Bronchial smooth muscle cell (primary cell): ENCODE data around the gene FAM131B. TPM values are rescaled to one million over a fixed set of nuclear protein-coding genes. Genes with fewer than 3 reads are reported as not detected.

Experiments
- total RNA-seq: library from RNA; depleted of rRNA; stranded (reverse); fragments of >200 nt; gene quantifications from 2 replicates; pipeline ENCODE4 v1.2.1, GENCODE V29; 2014

Gene FAM131B
- total RNA-seq = 4.6 and 8.2 TPM in 2 replicates

DNA sequence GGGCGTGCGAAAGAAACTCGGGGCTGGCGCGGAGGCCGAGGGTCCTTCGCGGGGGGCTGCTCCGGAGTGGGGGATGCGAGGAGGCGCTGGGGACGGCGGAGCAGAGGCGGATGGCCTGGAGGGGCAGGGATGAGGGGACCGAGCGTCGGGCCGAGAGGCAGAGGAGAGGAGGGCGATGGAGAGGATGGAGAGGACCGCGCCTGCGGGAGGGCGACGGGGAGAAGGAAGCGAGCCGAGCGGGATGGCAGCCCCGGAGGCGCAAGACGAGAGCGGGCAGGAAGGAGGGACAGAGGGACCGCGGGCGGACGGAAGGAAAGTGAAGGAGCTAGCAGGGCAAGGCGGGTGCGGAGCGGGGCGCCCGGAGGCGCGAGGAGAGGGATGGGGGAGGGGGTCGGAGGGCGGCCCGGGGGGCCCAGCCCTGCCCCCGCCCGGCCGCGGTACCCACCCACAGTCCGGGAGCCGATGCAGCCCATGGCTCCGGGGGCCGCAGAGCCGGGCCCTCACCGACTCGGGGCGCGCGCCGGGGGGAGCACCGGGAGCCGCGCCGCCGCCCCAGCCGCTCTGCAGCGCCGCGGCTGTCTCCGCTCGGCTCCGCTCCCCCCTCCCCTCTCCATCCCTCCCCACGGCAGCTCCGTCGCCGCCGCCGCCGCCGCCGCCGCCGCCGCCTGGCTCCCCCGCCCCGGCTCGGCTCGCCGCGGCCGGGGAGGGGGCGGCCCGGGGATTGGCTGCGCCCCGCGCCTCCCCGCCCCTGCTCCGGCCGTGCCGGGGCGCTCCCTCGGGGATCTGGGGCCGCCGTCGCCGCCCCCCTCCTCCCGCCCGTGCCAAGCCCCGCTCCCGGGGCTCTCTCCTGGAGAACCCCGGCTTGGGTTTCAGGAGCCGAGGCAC, at the start of gene FAM131B:
Gene FAM131B (minus strand): TSS at position 583 of the 885 bp plus-strand sequence. CDS start 110 bp downstream, at position 473.

GRCh38 chr7:143408686-143409561, 46.4 kb upstream of the FAM131B start, which contains the start of gene EPHA1:
TSS of gene EPHA1 (minus strand) at chr7:143408856. CDS start at chr7:143408805, 51 bp downstream.

GRCh38 chr7:143380646-143381426, 18.3 kb upstream of the FAM131B start, which contains the start of gene ZYX:
TSS of gene ZYX (plus strand) at chr7:143381345. CDS start at chr7:143381572, 227 bp downstream.

GRCh38 chr7:143315776-143316175, 46.7 kb downstream of the FAM131B start, which contains the start of gene CLCN1:
TSS of gene CLCN1 (plus strand) at chr7:143316111. CDS start at chr7:143316213, 102 bp downstream.

Other genes with a start within 250 kb of the FAM131B start
- gene PIP, start 230.6 kb downstream of the FAM131B start, total RNA-seq = not detected in 2 replicates
- not detected in 2 replicates for gene TAS2R39, start 179.3 kb downstream of the FAM131B start, total RNA-seq
- gene TAS2R40, start 140.7 kb downstream of the FAM131B start, total RNA-seq = not detected in 2 replicates
- 73.4 and 76.3 TPM in 2 replicates for gene GSTK1, start 99.3 kb downstream of the FAM131B start, total RNA-seq
- 0.09 TPM in 1 of 2 replicates, not detected in the other for gene TMEM139, start 77.8 kb downstream of the FAM131B start, total RNA-seq
- gene CASP2, start 74.4 kb downstream of the FAM131B start, total RNA-seq = 7.3 and 9.3 TPM in 2 replicates
- gene CLCN1, start 46.6 kb downstream of the FAM131B start, total RNA-seq = 0.09 TPM in 1 of 2 replicates, not detected in the other
- gene ZYX, start 18.6 kb upstream of the FAM131B start, total RNA-seq = 13.6 and 13.7 TPM in 2 replicates
- gene EPHA1, start 46.1 kb upstream of the FAM131B start, total RNA-seq = 0.09 and 0.16 TPM in 2 replicates
- gene TAS2R60, start 80.7 kb upstream of the FAM131B start, total RNA-seq = 0.17 TPM in 1 of 2 replicates, not detected in the other
- not detected in 2 replicates for gene TAS2R41, start 115.2 kb upstream of the FAM131B start, total RNA-seq
- 0.09 TPM in 1 of 2 replicates, not detected in the other for gene CTAGE15, start 209.1 kb upstream of the FAM131B start, total RNA-seq